COR-L47 (cell line): ENCODE data around the gene MGAT4A.
A peak's percentile ranks its signal among the peaks of the same experiment; 100 is the strongest.
"Not testable (repeated sequence)": the region's sequence is repeated elsewhere in the genome, so short reads cannot be mapped to it uniquely, and the experiment has no call there.

ENCODE experiments used
- DNase-seq: peaks from one replicate; lab custom pipeline; 2025; lab: John Stamatoyannopoulos, UW

MGAT4A gene

GRCh38 chr2:98607104-98607503 lies 123.8 kb downstream of the MGAT4A start:
- DNase-seq: no peak

- no peak for DNase-seq
These were observed 124.5 kb downstream of the MGAT4A start for GRCh38 chr2:98606431-98606830.

- no peak for DNase-seq
These were observed 125.9 kb downstream of the MGAT4A start for GRCh38 chr2:98605076-98605475.

GRCh38 chr2:98604547-98604946 lies 126.4 kb downstream of the MGAT4A start:
- no peak for DNase-seq

GRCh38 chr2:98601532-98602132 lies 129.3 kb downstream of the MGAT4A start:
- peak; percentile 6 for DNase-seq

GRCh38 chr2:98598781-98599428 lies 132.0 kb downstream of the MGAT4A start:
- no peak for DNase-seq

GRCh38 chr2:98594665-98595064 lies 136.3 kb downstream of the MGAT4A start:
- not testable (repeated sequence) for DNase-seq

GRCh38 chr2:98592565-98592964 lies 138.4 kb downstream of the MGAT4A start:
- DNase-seq: no peak

- DNase-seq: no peak
These were observed 141.4 kb downstream of the MGAT4A start for GRCh38 chr2:98589489-98589888.

- no peak for DNase-seq
These were observed 142.0 kb downstream of the MGAT4A start for GRCh38 chr2:98588880-98589431.

- no peak for DNase-seq
These were observed 144.3 kb downstream of the MGAT4A start for GRCh38 chr2:98586551-98587140.

- DNase-seq: no peak
These were observed 145.5 kb downstream of the MGAT4A start for GRCh38 chr2:98585386-98585785.

- no peak for DNase-seq
These were observed 146.9 kb downstream of the MGAT4A start for GRCh38 chr2:98583816-98584618.

GRCh38 chr2:98583276-98583675 lies 147.7 kb downstream of the MGAT4A start:
- no peak for DNase-seq

- DNase-seq: no peak
These were observed 148.4 kb downstream of the MGAT4A start for GRCh38 chr2:98582523-98582922.

GRCh38 chr2:98580656-98581284 lies 150.2 kb downstream of the MGAT4A start:
- DNase-seq: no peak

- no peak for DNase-seq
These were observed 151.0 kb downstream of the MGAT4A start for GRCh38 chr2:98579926-98580325.

- no peak for DNase-seq
These were observed 152.7 kb downstream of the MGAT4A start for GRCh38 chr2:98578231-98578630.

- no peak for DNase-seq
These were observed 153.6 kb downstream of the MGAT4A start for GRCh38 chr2:98577313-98577712.

- no peak for DNase-seq
These were observed 154.1 kb downstream of the MGAT4A start for GRCh38 chr2:98576666-98577312.

- DNase-seq: no peak
These were observed 157.5 kb downstream of the MGAT4A start for GRCh38 chr2:98573426-98573825.
